ENCODE measurements around the gene CHADL. TPM values are rescaled to one million over a fixed set of nuclear protein-coding genes. Genes with fewer than 3 reads are reported as not detected.

CHADL gene
- total RNA-seq, 1 experiment from 2014 or later, result 0.33 TPM

DNA sequence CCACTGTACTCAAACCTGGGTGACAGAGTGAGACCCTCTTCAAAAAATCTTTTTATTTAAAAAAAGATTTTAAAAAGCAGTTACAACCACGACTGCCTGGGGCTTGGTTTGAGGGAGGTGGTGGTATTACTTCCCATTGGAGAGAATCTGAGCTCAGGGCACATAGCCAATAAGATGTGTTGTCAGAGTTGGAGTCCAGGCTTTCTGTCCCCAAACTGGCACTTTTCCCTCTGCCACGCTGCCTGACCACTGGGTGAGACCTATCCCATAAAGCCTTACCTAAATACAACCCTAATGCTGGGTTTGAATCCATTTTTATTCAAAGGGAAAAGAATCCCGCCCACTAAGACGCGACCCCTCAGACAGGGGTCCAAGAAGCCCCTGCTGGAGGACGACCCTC lies 11.5 kb downstream of the CHADL start:
- in situ Hi-C loops (cut with HindIII; ENCODE audit: low pct_unique_long_range_greater_than_20kb, low sequenced_read_pairs), result no loop called here
- ChIA-PET POLR2A (no interaction called here), CTCF (no interaction called here)
- H3K9me3 ChIP-seq (ENCODE audit: control insufficient read depth, insufficient read depth, low read depth, low read length), result no peaks in the 10 kb centered on the region
- no peaks in the 10 kb centered on the region for H3K36me3 ChIP-seq (ENCODE audit: control insufficient read depth, insufficient read depth, low read length)
- H3K27ac ChIP-seq (ENCODE audit: low read length), result no peak overlapping the region
- TF ChIP-seq TCF7L2 (IDR thresholded peaks at IDR 0.05; ENCODE audit: low read depth, low read length) (no peak), SIN3A (IDR thresholded peaks at IDR 0.05; ENCODE audit: borderline replicate concordance, insufficient read depth, low read depth, low read length) (no peak), POLR2AphosphoS5 (IDR thresholded peaks at IDR 0.05; ENCODE audit: low read depth, low read length) (no peak)
- TF ChIP-seq, protein P1, sequence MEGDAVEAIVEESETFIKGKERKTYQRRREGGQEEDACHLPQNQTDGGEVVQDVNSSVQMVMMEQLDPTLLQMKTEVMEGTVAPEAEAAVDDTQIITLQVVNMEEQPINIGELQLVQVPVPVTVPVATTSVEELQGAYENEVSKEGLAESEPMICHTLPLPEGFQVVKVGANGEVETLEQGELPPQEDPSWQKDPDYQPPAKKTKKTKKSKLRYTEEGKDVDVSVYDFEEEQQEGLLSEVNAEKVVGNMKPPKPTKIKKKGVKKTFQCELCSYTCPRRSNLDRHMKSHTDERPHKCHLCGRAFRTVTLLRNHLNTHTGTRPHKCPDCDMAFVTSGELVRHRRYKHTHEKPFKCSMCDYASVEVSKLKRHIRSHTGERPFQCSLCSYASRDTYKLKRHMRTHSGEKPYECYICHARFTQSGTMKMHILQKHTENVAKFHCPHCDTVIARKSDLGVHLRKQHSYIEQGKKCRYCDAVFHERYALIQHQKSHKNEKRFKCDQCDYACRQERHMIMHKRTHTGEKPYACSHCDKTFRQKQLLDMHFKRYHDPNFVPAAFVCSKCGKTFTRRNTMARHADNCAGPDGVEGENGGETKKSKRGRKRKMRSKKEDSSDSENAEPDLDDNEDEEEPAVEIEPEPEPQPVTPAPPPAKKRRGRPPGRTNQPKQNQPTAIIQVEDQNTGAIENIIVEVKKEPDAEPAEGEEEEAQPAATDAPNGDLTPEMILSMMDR (IDR thresholded peaks at IDR 0.05), result no peak
- TF ChIP-seq, protein P2, sequence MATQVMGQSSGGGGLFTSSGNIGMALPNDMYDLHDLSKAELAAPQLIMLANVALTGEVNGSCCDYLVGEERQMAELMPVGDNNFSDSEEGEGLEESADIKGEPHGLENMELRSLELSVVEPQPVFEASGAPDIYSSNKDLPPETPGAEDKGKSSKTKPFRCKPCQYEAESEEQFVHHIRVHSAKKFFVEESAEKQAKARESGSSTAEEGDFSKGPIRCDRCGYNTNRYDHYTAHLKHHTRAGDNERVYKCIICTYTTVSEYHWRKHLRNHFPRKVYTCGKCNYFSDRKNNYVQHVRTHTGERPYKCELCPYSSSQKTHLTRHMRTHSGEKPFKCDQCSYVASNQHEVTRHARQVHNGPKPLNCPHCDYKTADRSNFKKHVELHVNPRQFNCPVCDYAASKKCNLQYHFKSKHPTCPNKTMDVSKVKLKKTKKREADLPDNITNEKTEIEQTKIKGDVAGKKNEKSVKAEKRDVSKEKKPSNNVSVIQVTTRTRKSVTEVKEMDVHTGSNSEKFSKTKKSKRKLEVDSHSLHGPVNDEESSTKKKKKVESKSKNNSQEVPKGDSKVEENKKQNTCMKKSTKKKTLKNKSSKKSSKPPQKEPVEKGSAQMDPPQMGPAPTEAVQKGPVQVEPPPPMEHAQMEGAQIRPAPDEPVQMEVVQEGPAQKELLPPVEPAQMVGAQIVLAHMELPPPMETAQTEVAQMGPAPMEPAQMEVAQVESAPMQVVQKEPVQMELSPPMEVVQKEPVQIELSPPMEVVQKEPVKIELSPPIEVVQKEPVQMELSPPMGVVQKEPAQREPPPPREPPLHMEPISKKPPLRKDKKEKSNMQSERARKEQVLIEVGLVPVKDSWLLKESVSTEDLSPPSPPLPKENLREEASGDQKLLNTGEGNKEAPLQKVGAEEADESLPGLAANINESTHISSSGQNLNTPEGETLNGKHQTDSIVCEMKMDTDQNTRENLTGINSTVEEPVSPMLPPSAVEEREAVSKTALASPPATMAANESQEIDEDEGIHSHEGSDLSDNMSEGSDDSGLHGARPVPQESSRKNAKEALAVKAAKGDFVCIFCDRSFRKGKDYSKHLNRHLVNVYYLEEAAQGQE (IDR thresholded peaks at IDR 0.05; ENCODE audit: insufficient read depth in 1 of 2, low read depth in 2 of 2, low read length in 1 of 2), result no peak
- DNase-seq (ENCODE audit: low read depth, low spot score) (no peak), ATAC-seq (no peak)
- H3K4me1 ChIP-seq (ENCODE audit: control insufficient read depth, insufficient read depth, low read length), result no peaks in the 10 kb centered on the region; the same call in 1 of the 2 replicates
- H3K27me3 ChIP-seq (ENCODE audit: control insufficient read depth, insufficient read depth, low read length), result no peaks in the 10 kb centered on the region
- H3K4me3 ChIP-seq (ENCODE audit: low read depth in 2 of 2, low read length in 2 of 2), result no peak overlapping the region
- no TSS peak for BruUV-seq (replicated peaks)
- intact Hi-C loops (cut with micrococcal nuclease; ENCODE audit: unreplicated experiment), result no loop called here

DNA sequence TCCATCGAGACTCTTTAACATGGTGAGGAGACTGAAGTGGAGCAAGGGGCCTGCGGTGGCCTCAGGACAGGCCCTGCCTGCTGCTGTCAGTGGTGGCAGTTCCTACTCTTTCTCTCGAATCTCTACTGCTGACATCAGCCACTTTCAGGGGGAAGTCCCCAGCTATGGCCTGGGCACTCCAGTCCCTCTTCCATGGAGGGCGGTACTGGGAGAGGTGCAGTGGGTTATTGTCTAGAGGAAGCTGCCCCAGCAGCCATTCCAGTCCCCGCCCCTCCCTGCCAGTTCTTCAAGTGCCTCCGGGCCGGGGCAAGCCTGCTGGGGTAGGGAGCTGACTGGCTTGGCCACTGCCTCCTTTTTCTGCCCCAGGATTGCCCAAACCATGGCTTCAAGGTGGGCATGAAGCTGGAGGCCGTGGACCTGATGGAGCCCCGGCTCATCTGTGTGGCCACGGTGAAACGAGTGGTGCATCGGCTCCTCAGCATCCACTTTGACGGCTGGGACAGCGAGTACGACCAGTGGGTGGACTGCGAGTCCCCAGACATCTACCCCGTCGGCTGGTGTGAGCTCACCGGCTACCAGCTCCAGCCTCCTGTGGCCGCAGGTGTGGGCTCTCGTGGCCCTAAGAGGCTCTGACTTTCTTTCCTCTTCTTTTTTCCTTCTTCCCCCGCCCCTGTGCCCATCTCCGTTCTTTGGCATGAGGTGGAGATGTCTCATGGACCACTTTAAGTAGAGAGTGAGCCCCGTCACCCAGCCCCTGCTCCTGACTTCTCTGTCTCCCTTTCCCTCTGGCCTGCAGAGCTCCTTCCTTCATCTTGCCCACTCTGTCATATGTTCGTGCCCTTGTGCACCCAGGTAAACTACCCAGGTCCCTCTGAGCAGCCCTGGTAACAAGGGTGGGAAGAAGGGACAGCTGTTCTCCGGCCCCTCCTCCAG lies 13.7 kb downstream of the CHADL start:
- POLR2A ChIA-PET, result no interaction called here
- intact Hi-C loops (cut with micrococcal nuclease; ENCODE audit: unreplicated experiment), result no loop called here
- CTCF ChIA-PET, result interaction anchor here (0.7 kb wide), 1 partner anchor 1561 kb away, joined by 3 read pairs; no protein-coding TSS in a partner anchor

More for the DNA sequence above, 13.7 kb downstream of the CHADL start:
- BruUV-seq (replicated peaks), result no TSS peak
- no peaks in the 10 kb centered on the region for H3K36me3 ChIP-seq (ENCODE audit: control insufficient read depth, insufficient read depth, low read length)
- H3K27ac ChIP-seq (ENCODE audit: low read length), result no peak overlapping the region
- DNase-seq (ENCODE audit: low read depth, low spot score) (no peak), ATAC-seq (no peak)
- no peak for TF ChIP-seq POLR2AphosphoS5 (IDR thresholded peaks at IDR 0.05; ENCODE audit: low read depth, low read length)
- TF ChIP-seq SIN3A (IDR thresholded peaks at IDR 0.05; ENCODE audit: borderline replicate concordance, insufficient read depth, low read depth, low read length), result no peak
- TF ChIP-seq TCF7L2 (IDR thresholded peaks at IDR 0.05; ENCODE audit: low read depth, low read length), result no peak
- TF ChIP-seq, protein P1 (IDR thresholded peaks at IDR 0.05), result no peak
- TF ChIP-seq, protein P2 (IDR thresholded peaks at IDR 0.05; ENCODE audit: insufficient read depth in 1 of 2, low read depth in 2 of 2, low read length in 1 of 2), result no peak
- no peaks in the 10 kb centered on the region for H3K27me3 ChIP-seq (ENCODE audit: control insufficient read depth, insufficient read depth, low read length)
- H3K9me3 ChIP-seq (ENCODE audit: control insufficient read depth, insufficient read depth, low read depth, low read length), result no peaks in the 10 kb centered on the region
- H3K4me1 ChIP-seq (ENCODE audit: control insufficient read depth, insufficient read depth, low read length), result no peaks in the 10 kb centered on the region
- in situ Hi-C loops (cut with HindIII; ENCODE audit: low pct_unique_long_range_greater_than_20kb, low sequenced_read_pairs), result no loop called here
- no peak overlapping the region for H3K4me3 ChIP-seq (ENCODE audit: low read depth in 2 of 2, low read length in 2 of 2)
